HepG2 (cell line): ENCODE data around the gene ZNF451. TPM values are rescaled to one million over a fixed set of nuclear protein-coding genes. Genes with fewer than 3 reads are reported as not detected.
"Not testable (repeated sequence)": the region's sequence is repeated elsewhere in the genome, so short reads cannot be mapped to it uniquely, and the experiment has no call there.

Experiments used
- ATAC-seq: fragments of 200-7000 bp; cut with Tn5 transposase; 3 replicates; pipeline ENCODE4 v1.9.1; 2020; ENCODE audit warnings: mild to moderate bottlenecking, moderate library complexity
- BruUV-seq: library from RNA; stranded (reverse); fragments of 400-500 nt; replicated peaks from 2 replicates; lab custom pipeline; 2021; lab: Mats Ljungman, UMichigan
- CTCF ChIA-PET: fragments of 300-600 bp; formaldehyde crosslinking; extraction: SDS; loops from one replicate; lab custom pipeline; 2021; ENCODE audit warnings: low total read pairs, inconsistent platforms, low intra/inter-chr PET ratio; lab: Yijun Ruan, JAX
- POLR2A ChIA-PET: fragments of 350-600 bp; sonication (Branson Sonifier 250); formaldehyde crosslinking; loops from one replicate; lab custom pipeline; 2020; ENCODE audit warnings: antibody characterized with exemption, inconsistent platforms; lab: Yijun Ruan, JAX
- DNase-seq: peaks from one replicate; pipeline ENCODE4 v3.0.0-alpha.2; 2015; ENCODE audit warnings: low spot score
- FAIRE-seq: peaks from 3 replicates; lab custom pipeline; 2011; peaks lifted over from hg19 to GRCh38; lab: Jason Lieb, UNC
- H2AFZ ChIP-seq: one replicate; pipeline ENCODE4 v1.6.1; 2011; ENCODE audit warnings: low read length, inconsistent platforms
- H3K27ac ChIP-seq: fragments of 300-600 bp; 3 replicates; pipeline ENCODE4 v1.8.0; 2011; ENCODE audit warnings: mixed run types, mild to moderate bottlenecking, mixed read lengths, low read length, inconsistent platforms; ENCODE audit not compliant: insufficient read depth; ENCODE audit errors: extremely low read length
- H3K27me3 ChIP-seq, 2 experiments: fragments of 200-600 bp in 1 of 2; 2 replicates in 1 of 2; 3 replicates in 1 of 2; pipeline versions ENCODE4 v1.6.0 to v1.8.0; 2011; ENCODE audit warnings: low read length in 2 of 2, mild to moderate bottlenecking in 2 of 2, moderate library complexity in 2 of 2, inconsistent platforms in 1 of 2; ENCODE audit not compliant: insufficient read depth in 2 of 2, control insufficient read depth in 1 of 2
- H3K36me3 ChIP-seq, 2 experiments: fragments of 200-600 bp in 1 of 2; replicated peaks in 1 of 2; 2 replicates in 1 of 2; 3 replicates in 1 of 2; pipeline versions ENCODE4 v1.5.1 to v1.8.0; 2011; ENCODE audit warnings: low read length in 2 of 2, inconsistent platforms in 1 of 2; ENCODE audit not compliant: insufficient read depth in 2 of 2, control insufficient read depth in 1 of 2
- H3K4me1 ChIP-seq: 2 replicates; pipeline ENCODE4 v1.5.1; 2012; ENCODE audit warnings: low read length, inconsistent platforms; ENCODE audit not compliant: insufficient read depth
- H3K4me2 ChIP-seq: 2 replicates; pipeline ENCODE4 v1.6.0; 2011; ENCODE audit warnings: low read depth, low read length, inconsistent platforms
- H3K4me3 ChIP-seq, 3 experiments: fragments of 200-600 bp in 1 of 3; sonication (generic), shearing (Covaris generic) in 1 of 3; replicated peaks in 1 of 3; 2 replicates each; pipeline ENCODE4 v1.5.1; 2011 to 2016; ENCODE audit warnings: low read length in 3 of 3, inconsistent platforms in 2 of 3, low read depth in 2 of 3, mild to moderate bottlenecking in 2 of 3, control low read depth in 1 of 3, mixed read lengths in 1 of 3; ENCODE audit not compliant: insufficient read depth in 1 of 3
- H3K79me2 ChIP-seq: one replicate; pipeline ENCODE4 v1.6.1; 2011; ENCODE audit warnings: low read length, inconsistent platforms; ENCODE audit not compliant: insufficient read depth
- H3K9ac ChIP-seq: 2 replicates; pipeline ENCODE4 v1.6.0; 2011; ENCODE audit warnings: mild to moderate bottlenecking, low read depth, low read length, inconsistent platforms; ENCODE audit not compliant: insufficient read depth
- H3K9me3 ChIP-seq: 2 replicates; pipeline ENCODE4 v1.5.1; 2012; ENCODE audit warnings: mild to moderate bottlenecking, low read length
- H4K20me1 ChIP-seq: 2 replicates; pipeline ENCODE4 v1.6.0; 2011; ENCODE audit warnings: inconsistent platforms, mild to moderate bottlenecking, low read length, moderate library complexity; ENCODE audit not compliant: insufficient read depth
- AHR ChIP-seq: IDR thresholded peaks from 2 replicates; pipeline ENCODE4 v1.6.1; 2018; ENCODE audit warnings: missing genetic modification reagents, missing compliant biosample characterization
- HIVEP1 ChIP-seq: sonication (generic); formaldehyde crosslinking; IDR thresholded peaks from 2 replicates; pipeline ENCODE4 v1.4.0; 2020; ENCODE audit warnings: mild to moderate bottlenecking, missing genetic modification reagents
- IRF2 ChIP-seq: IDR thresholded peaks from 2 replicates; pipeline ENCODE4 v1.6.1; 2018; ENCODE audit warnings: missing genetic modification reagents, missing compliant biosample characterization
- KMT2B ChIP-seq: IDR thresholded peaks from 2 replicates; pipeline ENCODE4 v1.6.1; 2016; ENCODE audit warnings: missing genetic modification reagents, missing compliant biosample characterization
- MTA1 ChIP-seq: sonication (generic); formaldehyde crosslinking; IDR thresholded peaks from 2 replicates; pipeline ENCODE4 v1.4.0; 2020; ENCODE audit warnings: missing genetic modification reagents, mild to moderate bottlenecking, borderline replicate concordance
- RNF2 ChIP-seq: fragments of 450-650 bp; conservative IDR thresholded peaks from 2 replicates; pipeline ENCODE4 v1.6.1; 2016; ENCODE audit warnings: low read depth
- TOE1 ChIP-seq: sonication (generic); formaldehyde crosslinking; IDR thresholded peaks from 2 replicates; pipeline ENCODE4 v1.4.0; 2020; ENCODE audit warnings: mild to moderate bottlenecking, missing genetic modification reagents
- ZNF253 ChIP-seq: sonication (generic); formaldehyde crosslinking; IDR thresholded peaks from 2 replicates; pipeline ENCODE4 v1.8.0; 2022; ENCODE audit warnings: mild to moderate bottlenecking, missing genetic modification reagents, borderline replicate concordance
- ZNF446 ChIP-seq: sonication (generic); formaldehyde crosslinking; IDR thresholded peaks from 2 replicates; pipeline ENCODE4 v1.5.0; 2020; ENCODE audit warnings: mild to moderate bottlenecking, missing genetic modification reagents
- ZNF562 ChIP-seq: sonication (generic); formaldehyde crosslinking; IDR thresholded peaks from 2 replicates; pipeline ENCODE4 v1.8.0; 2022; ENCODE audit warnings: missing genetic modification reagents, borderline replicate concordance
- WGBS: methylation state at CpG from one replicate; pipeline ENCODE4 v1.1.6; 2017; ENCODE audit warnings: low lambda C conversion rate; 5-methylcytosine and 5-hydroxymethylcytosine counted together
- in situ Hi-C: cut with HindIII; loops from 2 replicates; pipeline ENCODE4 v1.10.0; 2017; ENCODE audit warnings: low pct_unique_long_range_greater_than_20kb; ENCODE audit not compliant: extremely low pct_ligation_motif_present
- intact Hi-C: fragments of 100-400 bp; cut with micrococcal nuclease; formaldehyde crosslinking; loops from one replicate; pipeline ENCODE4 v1.10.0; 2022; ENCODE audit not compliant: unreplicated experiment
- polyA plus RNA-seq, 8 experiments: library from polyadenylated mRNA; depleted of rRNA in 3 of 8; stranded (reverse) in 7 of 8; unstranded in 1 of 8; fragments of >200 nt; fragmentation: Illumina TruSeq in 4 of 8; extraction: Trizol in 4 of 8; gene quantifications; 2 replicates each; pipeline versions ENCODE4 v1.2.1 to v1.2.3, GENCODE V29; 2011 to 2016; ENCODE audit warnings: low read depth in 4 of 8, missing spikeins in 1 of 8, mixed read lengths in 1 of 8; ENCODE audit not compliant: insufficient read depth in 1 of 8
- total RNA-seq, 5 experiments: library from RNA; depleted of rRNA; stranded (reverse); fragments of >200 nt; fragmentation: Illumina TruSeq; extraction: Trizol; gene quantifications; 2 replicates each; pipeline ENCODE4 v1.2.3, GENCODE V29; 2016; ENCODE audit warnings: low read depth in 1 of 5
- TF ChIP-seq, protein P1 (sequence below): sonication (generic); formaldehyde crosslinking; IDR thresholded peaks from 2 replicates; pipeline ENCODE4 v1.4.0; 2020; ENCODE audit warnings: missing genetic modification reagents
- TF ChIP-seq, protein P2 (sequence below): sonication (generic); formaldehyde crosslinking; IDR thresholded peaks from 2 replicates; pipeline ENCODE4; 2020; ENCODE audit warnings: missing genetic modification reagents, mild to moderate bottlenecking, borderline replicate concordance
- TF ChIP-seq, protein P3 (sequence below), 2 experiments: sonication (generic) in 1 of 2; formaldehyde crosslinking in 1 of 2; IDR thresholded peaks; 2 replicates each; pipeline versions ENCODE4 v1.4.0 to v1.6.1; 2016 to 2020; ENCODE audit warnings: borderline replicate concordance in 1 of 2, low read depth in 1 of 2, mild to moderate bottlenecking in 1 of 2, missing genetic modification reagents in 1 of 2

Gene ZNF451
- total and polyA plus RNA-seq, 2 of the 13 experiments (the other 11 are each of a cell fraction or from before 2014, with no cell fraction given): 32.1 to 65.7 TPM

DNA sequence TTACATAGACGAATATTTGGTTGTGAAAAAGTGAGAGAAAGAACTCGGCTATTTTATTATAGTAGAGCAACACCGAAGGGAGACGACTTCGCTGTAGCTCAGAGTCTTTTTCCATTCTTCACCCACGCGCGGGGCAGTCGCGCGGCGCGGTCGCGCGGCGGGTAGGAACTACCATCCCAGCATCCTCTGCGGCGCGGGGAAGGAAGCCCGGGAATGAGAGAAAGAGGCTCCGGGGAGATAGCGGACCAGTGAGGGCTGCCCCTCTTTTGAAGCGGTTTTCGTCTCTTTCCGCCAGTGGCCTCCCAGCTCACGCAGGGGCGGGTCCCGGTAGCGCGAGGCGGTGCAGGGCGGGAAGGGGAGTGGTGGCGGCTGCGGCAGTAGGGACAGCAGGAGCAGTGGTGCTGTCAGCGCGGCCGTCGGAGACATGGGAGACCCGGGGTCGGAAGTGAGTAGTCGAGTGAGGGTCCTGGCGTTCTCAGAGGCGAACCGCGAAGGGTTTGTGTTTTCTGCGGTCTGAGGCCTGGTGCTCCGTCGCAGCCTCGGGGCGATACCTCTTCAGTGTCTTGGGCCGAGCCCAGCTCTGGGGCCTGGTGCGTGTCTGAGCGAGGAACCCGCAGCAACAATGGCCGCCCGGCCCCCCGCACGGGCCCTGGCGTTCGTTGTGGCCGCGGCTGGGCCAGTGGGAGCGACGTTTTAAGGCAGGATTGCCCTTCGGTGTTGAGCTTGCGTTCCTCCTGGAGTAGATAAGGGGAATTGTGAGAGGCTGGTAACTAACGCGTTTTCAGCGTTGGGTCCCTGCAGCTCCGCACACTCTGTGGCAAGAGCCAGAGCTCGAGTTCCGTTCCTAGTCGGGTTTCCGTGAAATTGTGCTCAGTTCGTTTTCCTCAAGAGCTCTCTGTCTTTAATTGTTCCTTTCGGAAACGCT, 43.4 kb upstream of the ZNF451 start, which contains the start of gene KIAA1586:
Gene KIAA1586, plus strand, starts transcription at position 362 of the 925 bp plus-strand sequence. Its CDS starts 63 bp downstream, at position 425.
- H3K9ac ChIP-seq: peak within 1 kb of the TSS; percentile 53
- H3K9me3 ChIP-seq, BruUV-seq, H4K20me1 ChIP-seq, CTCF ChIA-PET, H3K27me3 ChIP-seq: not testable (repeated sequence)
- H3K27ac ChIP-seq: peak within 1 kb of the TSS; percentile 58
- peaks cover 29% of the 10 kb centered on the region for H3K4me1 ChIP-seq
- DNase-seq (peak; percentile 91), FAIRE-seq (peak; percentile 34), ATAC-seq (peak; percentile 99)
- WGBS: 0% methylated on average over 40 of the region's 78 CpGs
- H2AFZ ChIP-seq: peak within 1 kb of the TSS; percentile 67
- intact Hi-C loops: loop anchor here (1.0 to 5.0 kb wide), 4 partner anchors 42 to 171 kb away; partner anchors contain the start of genes BAG2 and BEND6
- H3K4me2 ChIP-seq: peak within 1 kb of the TSS; percentile 69
- peaks cover 34% of the 10 kb centered on the region for H3K79me2 ChIP-seq
- peak within 1 kb of the TSS; percentile 62 to 69 (median 63) for H3K4me3 ChIP-seq
- POLR2A ChIA-PET: interaction anchor here (0.8 to 1.9 kb wide), 6 partner anchors 9 to 126 kb away, joined by 3 to 5 read pairs (median 3); partner anchors contain the start of genes BAG2, BEND6 and ZNF451
- peaks cover 4 to 14% of the 10 kb centered on the region in 2 experiments; a peak in 4 of 5 replicates for H3K36me3 ChIP-seq
- in situ Hi-C loops: loop anchor here (25.0 kb wide), 1 partner anchor 266 kb away; the partner anchor contains the start of gene PRIM2
- TF ChIP-seq MTA1 (CRISPR knock-in tag) (peak; percentile 93), KMT2B (peak; percentile 91), TOE1 (peak; percentile 59; the same call in 1 of the 2 replicates), ZNF446 (peak; percentile 79; the same call in 1 of the 2 replicates), HIVEP1 (peak; percentile 83), ZNF253 (0 out of 2 replicates have a peak, but pooled peaks have one; percentile 69), RNF2 (peak; percentile 80), ZNF562 (0 out of 2 replicates have a peak, but pooled peaks have one; percentile 59), IRF2 (CRISPR knock-in tag) (peak; percentile 87), AHR (peak; percentile 92)
- TF ChIP-seq, protein P1, sequence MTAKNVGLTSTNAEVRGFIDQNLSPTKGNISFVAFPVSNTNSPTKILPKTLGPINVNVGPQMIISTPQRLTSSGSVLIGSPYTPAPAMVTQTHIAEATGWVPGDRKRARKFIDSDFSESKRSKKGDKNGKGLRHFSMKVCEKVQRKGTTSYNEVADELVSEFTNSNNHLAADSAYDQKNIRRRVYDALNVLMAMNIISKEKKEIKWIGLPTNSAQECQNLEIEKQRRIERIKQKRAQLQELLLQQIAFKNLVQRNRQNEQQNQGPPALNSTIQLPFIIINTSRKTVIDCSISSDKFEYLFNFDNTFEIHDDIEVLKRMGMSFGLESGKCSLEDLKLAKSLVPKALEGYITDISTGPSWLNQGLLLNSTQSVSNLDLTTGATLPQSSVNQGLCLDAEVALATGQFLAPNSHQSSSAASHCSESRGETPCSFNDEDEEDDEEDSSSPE (CRISPR knock-in tag): peak; percentile 97
- TF ChIP-seq, protein P2, sequence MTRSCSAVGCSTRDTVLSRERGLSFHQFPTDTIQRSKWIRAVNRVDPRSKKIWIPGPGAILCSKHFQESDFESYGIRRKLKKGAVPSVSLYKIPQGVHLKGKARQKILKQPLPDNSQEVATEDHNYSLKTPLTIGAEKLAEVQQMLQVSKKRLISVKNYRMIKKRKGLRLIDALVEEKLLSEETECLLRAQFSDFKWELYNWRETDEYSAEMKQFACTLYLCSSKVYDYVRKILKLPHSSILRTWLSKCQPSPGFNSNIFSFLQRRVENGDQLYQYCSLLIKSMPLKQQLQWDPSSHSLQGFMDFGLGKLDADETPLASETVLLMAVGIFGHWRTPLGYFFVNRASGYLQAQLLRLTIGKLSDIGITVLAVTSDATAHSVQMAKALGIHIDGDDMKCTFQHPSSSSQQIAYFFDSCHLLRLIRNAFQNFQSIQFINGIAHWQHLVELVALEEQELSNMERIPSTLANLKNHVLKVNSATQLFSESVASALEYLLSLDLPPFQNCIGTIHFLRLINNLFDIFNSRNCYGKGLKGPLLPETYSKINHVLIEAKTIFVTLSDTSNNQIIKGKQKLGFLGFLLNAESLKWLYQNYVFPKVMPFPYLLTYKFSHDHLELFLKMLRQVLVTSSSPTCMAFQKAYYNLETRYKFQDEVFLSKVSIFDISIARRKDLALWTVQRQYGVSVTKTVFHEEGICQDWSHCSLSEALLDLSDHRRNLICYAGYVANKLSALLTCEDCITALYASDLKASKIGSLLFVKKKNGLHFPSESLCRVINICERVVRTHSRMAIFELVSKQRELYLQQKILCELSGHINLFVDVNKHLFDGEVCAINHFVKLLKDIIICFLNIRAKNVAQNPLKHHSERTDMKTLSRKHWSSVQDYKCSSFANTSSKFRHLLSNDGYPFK (CRISPR knock-in tag): peak; percentile 79; the same call in 1 of the 2 replicates
- TF ChIP-seq, protein P3, sequence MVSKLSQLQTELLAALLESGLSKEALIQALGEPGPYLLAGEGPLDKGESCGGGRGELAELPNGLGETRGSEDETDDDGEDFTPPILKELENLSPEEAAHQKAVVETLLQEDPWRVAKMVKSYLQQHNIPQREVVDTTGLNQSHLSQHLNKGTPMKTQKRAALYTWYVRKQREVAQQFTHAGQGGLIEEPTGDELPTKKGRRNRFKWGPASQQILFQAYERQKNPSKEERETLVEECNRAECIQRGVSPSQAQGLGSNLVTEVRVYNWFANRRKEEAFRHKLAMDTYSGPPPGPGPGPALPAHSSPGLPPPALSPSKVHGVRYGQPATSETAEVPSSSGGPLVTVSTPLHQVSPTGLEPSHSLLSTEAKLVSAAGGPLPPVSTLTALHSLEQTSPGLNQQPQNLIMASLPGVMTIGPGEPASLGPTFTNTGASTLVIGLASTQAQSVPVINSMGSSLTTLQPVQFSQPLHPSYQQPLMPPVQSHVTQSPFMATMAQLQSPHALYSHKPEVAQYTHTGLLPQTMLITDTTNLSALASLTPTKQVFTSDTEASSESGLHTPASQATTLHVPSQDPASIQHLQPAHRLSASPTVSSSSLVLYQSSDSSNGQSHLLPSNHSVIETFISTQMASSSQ (IDR thresholded peaks at IDR 0.05; ENCODE audit: low read depth): not testable (repeated sequence)
- TF ChIP-seq, protein P3 (CRISPR knock-in tag; IDR thresholded peaks at IDR 0.05; ENCODE audit: borderline replicate concordance): 0 out of 2 replicates have a peak, but pooled peaks have one; percentile 63
